SU-DHL-6 (cell line): ENCODE data around the gene SPINK1.

Experiments
- H2AFZ ChIP-seq: fragments of 200-600 bp; sonication (generic); 2 replicates; pipeline ENCODE4 v1.6.1; 2014; ENCODE audit warnings: low read depth, mild to moderate bottlenecking, moderate library complexity, mixed read lengths, antibody characterized with exemption, low read length; ENCODE audit not compliant: severe bottlenecking
- H3F3A ChIP-seq: fragments of 200-600 bp; shearing (Covaris generic); 2 replicates; pipeline ENCODE4 v1.6.0; 2016; ENCODE audit warnings: antibody characterized with exemption, mild to moderate bottlenecking; ENCODE audit not compliant: insufficient read depth
- H3K27ac ChIP-seq: fragments of 200-600 bp; sonication (generic); 2 replicates; pipeline ENCODE4 v1.5.1; 2016; ENCODE audit warnings: low read depth, mild to moderate bottlenecking, low read length, moderate library complexity, mixed read lengths
- H3K27me3 ChIP-seq: fragments of 200-600 bp; sonication (generic), shearing (Covaris generic); 2 replicates; pipeline ENCODE4 v1.6.0; 2014; ENCODE audit warnings: mild to moderate bottlenecking, low read length
- H3K36me3 ChIP-seq: fragments of 200-600 bp; sonication (generic); 2 replicates; pipeline ENCODE4 v1.6.1; 2014; ENCODE audit warnings: mild to moderate bottlenecking, low read length, mixed read lengths
- H3K4me2 ChIP-seq: fragments of 300-600, 200-600 bp; shearing (Covaris generic), sonication (generic); 2 replicates; pipeline ENCODE4 v1.6.0; 2014; ENCODE audit warnings: low read length, low read depth, mild to moderate bottlenecking; ENCODE audit not compliant: poor library complexity, severe bottlenecking
- H3K4me3 ChIP-seq: fragments of 200-600 bp; sonication (generic); 2 replicates; pipeline ENCODE4 v1.5.1; 2014; ENCODE audit warnings: antibody characterized with exemption, low read length, mild to moderate bottlenecking, mixed read lengths; ENCODE audit not compliant: insufficient read depth, poor library complexity, severe bottlenecking
- H3K79me2 ChIP-seq: fragments of 200-600 bp; sonication (generic); 2 replicates; pipeline ENCODE4 v1.6.1; 2014; ENCODE audit warnings: mild to moderate bottlenecking, low read length, moderate library complexity; ENCODE audit not compliant: insufficient read depth
- H3K9ac ChIP-seq: fragments of 200-600 bp; sonication (generic); 2 replicates; pipeline ENCODE4 v1.7.0; 2014; ENCODE audit warnings: mild to moderate bottlenecking, low read length
- H3K9me2 ChIP-seq: fragments of 200-600 bp; sonication (generic); replicated peaks from 2 replicates; pipeline ENCODE4 v1.6.1; 2014; ENCODE audit warnings: low read length; ENCODE audit not compliant: insufficient read depth
- H3K9me3 ChIP-seq: fragments of 200-600 bp; sonication (generic); 2 replicates; pipeline ENCODE4 v1.6.1; 2014; ENCODE audit warnings: low read length, mixed read lengths; ENCODE audit not compliant: insufficient read depth
- H4K20me1 ChIP-seq: fragments of 200-600 bp; sonication (generic); 2 replicates; pipeline ENCODE4 v1.6.1; 2014; ENCODE audit warnings: low read depth, mild to moderate bottlenecking, antibody characterized with exemption, low read length, moderate library complexity, mixed read lengths
- EZH2phosphoT487 ChIP-seq: fragments of 200-600 bp; sonication (generic), shearing (Covaris generic); conservative IDR thresholded peaks from 2 replicates; pipeline ENCODE4 v1.6.1; 2018; ENCODE audit warnings: mild to moderate bottlenecking, antibody characterized with exemption, low read length, moderate library complexity, mixed read lengths
- TF ChIP-seq, protein P1 (sequence below): fragments of 200-600 bp; sonication (generic); IDR thresholded peaks from one replicate; pipeline ENCODE4 v1.5.1; 2017; ENCODE audit warnings: antibody characterized with exemption, mild to moderate bottlenecking, low read length, moderate library complexity; ENCODE audit not compliant: insufficient read depth, poor library complexity, severe bottlenecking

SPINK1 gene

DNA sequence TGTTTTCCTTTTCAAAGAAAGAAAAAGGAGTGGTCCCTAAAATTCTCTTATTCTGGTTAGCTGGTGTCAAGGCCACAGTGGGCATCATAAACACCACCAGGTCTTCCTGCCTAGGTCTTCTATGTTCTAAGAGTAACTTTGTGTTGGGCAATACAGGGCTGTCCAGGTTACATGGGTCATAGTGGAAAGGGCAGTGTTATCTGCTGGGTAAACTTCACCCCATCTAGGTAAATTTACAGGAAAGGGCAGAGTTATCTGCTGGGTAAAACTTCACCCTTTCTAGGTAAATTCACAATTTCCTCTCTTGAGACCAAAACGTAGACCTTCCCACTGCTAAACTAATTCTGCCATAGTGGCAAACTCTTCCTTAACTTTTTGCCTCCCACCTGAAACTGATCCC, 30.0 kb downstream of the SPINK1 start:
- Histone ChIP-seq H3K9ac (no peak overlapping the region), H4K20me1 (no peaks in the 10 kb centered on the region), H3K27ac (no peak overlapping the region), H3K4me3 (no peak overlapping the region), H3K36me3 (no peaks in the 10 kb centered on the region), H3K27me3 (no peaks in the 10 kb centered on the region), H3K4me2 (no peak overlapping the region), H2AFZ (no peak overlapping the region), H3F3A (no peaks in the 10 kb centered on the region), H3K9me3 (no peaks in the 10 kb centered on the region), H3K79me2 (no peaks in the 10 kb centered on the region), H3K9me2 (no peaks in the 10 kb centered on the region)
- TF ChIP-seq, protein P1, sequence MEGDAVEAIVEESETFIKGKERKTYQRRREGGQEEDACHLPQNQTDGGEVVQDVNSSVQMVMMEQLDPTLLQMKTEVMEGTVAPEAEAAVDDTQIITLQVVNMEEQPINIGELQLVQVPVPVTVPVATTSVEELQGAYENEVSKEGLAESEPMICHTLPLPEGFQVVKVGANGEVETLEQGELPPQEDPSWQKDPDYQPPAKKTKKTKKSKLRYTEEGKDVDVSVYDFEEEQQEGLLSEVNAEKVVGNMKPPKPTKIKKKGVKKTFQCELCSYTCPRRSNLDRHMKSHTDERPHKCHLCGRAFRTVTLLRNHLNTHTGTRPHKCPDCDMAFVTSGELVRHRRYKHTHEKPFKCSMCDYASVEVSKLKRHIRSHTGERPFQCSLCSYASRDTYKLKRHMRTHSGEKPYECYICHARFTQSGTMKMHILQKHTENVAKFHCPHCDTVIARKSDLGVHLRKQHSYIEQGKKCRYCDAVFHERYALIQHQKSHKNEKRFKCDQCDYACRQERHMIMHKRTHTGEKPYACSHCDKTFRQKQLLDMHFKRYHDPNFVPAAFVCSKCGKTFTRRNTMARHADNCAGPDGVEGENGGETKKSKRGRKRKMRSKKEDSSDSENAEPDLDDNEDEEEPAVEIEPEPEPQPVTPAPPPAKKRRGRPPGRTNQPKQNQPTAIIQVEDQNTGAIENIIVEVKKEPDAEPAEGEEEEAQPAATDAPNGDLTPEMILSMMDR, result no peak

DNA sequence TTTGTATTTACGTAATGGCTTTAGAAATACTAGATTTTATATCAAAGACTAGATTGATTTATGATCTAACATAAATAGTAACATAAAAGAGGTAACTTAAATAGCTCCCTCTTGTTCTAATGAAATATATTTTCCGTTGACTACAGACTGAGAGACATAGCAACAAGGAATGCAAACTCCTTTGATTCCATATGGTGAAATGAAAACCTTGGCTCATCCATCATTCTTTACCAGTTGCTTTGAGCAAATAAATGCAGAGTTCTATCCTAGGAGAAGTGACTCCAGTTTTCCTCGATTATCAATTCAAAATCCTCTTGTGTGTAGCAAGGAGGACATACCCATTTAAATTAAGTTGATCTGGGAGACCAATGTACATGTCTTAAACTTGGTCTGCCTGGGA, 31.0 kb downstream of the SPINK1 start:
- Histone ChIP-seq H3K9ac (no peak overlapping the region), H3K4me2 (no peak overlapping the region), H3F3A (no peaks in the 10 kb centered on the region), H3K36me3 (no peaks in the 10 kb centered on the region), H3K4me3 (no peak overlapping the region), H2AFZ (no peak overlapping the region), H3K9me2 (no peaks in the 10 kb centered on the region), H3K27me3 (no peaks in the 10 kb centered on the region), H3K79me2 (no peaks in the 10 kb centered on the region), H3K27ac (no peak overlapping the region), H3K9me3 (no peaks in the 10 kb centered on the region), H4K20me1 (no peaks in the 10 kb centered on the region)
- no peak for TF ChIP-seq EZH2phosphoT487
- TF ChIP-seq, protein P1, result no peak

DNA sequence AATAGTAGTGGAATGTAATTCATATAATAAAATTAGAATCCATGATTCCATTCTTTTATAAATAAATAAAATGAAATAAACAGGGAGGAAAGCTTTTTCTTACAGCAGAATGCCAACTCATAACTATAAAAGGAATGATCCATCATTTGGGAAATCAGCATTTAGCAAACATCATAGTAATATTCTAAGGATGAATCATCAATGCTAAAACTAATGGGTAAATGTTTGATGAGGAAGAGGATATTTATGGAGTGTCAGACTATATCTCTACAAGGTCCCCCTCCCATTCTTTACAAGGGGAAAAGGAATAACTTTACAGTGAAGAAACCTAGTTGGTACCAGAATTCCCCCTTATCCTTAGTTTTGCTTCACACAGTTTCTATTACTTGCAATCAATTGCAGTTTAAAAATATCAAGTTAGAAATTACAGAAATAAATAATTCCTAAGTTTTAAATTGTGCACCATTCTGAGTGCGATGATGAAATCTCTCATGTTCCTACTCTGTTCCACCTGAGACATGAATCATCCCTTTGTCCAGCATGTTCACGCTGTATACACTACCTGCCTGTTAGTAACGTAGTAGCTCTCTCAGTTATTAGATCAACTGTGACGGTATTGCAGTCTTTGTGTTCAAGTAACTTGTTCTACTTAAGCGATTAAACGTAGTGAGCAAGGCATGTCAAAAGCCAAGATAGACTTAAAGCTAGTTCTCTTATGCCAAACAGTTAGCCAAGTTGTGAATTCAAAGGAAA, 34.7 kb downstream of the SPINK1 start:
- H3K9me3 ChIP-seq, result no peaks in the 10 kb centered on the region
- H3K9me2 ChIP-seq, result no peaks in the 10 kb centered on the region
- H3K36me3 ChIP-seq, result no peaks in the 10 kb centered on the region
- no peak overlapping the region for H3K9ac ChIP-seq
- no peak overlapping the region for H3K27ac ChIP-seq
- no peaks in the 10 kb centered on the region for H3K27me3 ChIP-seq
- TF ChIP-seq, protein P1, result no peak
- TF ChIP-seq EZH2phosphoT487, result no peak
- no peak overlapping the region for H3K4me2 ChIP-seq
- no peaks in the 10 kb centered on the region for H3K79me2 ChIP-seq
- H4K20me1 ChIP-seq, result no peaks in the 10 kb centered on the region
- no peak overlapping the region for H3K4me3 ChIP-seq
- no peaks in the 10 kb centered on the region for H3F3A ChIP-seq
- H2AFZ ChIP-seq, result no peak overlapping the region
